SK-N-MC (cell line): ENCODE measurements around the gene RHOXF1.

Source experiments
- EZH2 ChIP-seq: fragments of 200-600 bp; sonication (generic); IDR thresholded peaks from one replicate; pipeline ENCODE4 v1.6.1; 2017; ENCODE audit warnings: antibody characterized with exemption
- FOXP2 ChIP-seq: optimal IDR thresholded peaks from 2 replicates; pipeline ENCODE3; 2011; ENCODE audit warnings: mild to moderate bottlenecking, moderate library complexity; ENCODE audit not compliant: insufficient read depth; ENCODE audit errors: extremely low read length, control extremely low read depth
- POLR2AphosphoS5 ChIP-seq: IDR thresholded peaks from 2 replicates; pipeline ENCODE4 v1.6.1; 2012; ENCODE audit warnings: mild to moderate bottlenecking, low read depth, low read length, borderline replicate concordance

GRCh38 chrX:120111611-120112010 is 4.1 kb downstream of the RHOXF1 start:
- TF ChIP-seq EZH2 (no peak), POLR2AphosphoS5 (no peak), FOXP2 (no peak)
